RWPE2 (cell line): ENCODE measurements around the gene GPR149.
"Not testable (repeated sequence)": the region's sequence is repeated elsewhere in the genome, so short reads cannot be mapped to it uniquely, and the experiment has no call there.

Experiments used
- ATAC-seq: fragments of 200-7000 bp; cut with Tn5 transposase; 3 replicates; pipeline ENCODE4 v1.9.1; 2021; ENCODE audit warnings: low read depth
- DNase-seq: peaks from one replicate; pipeline ENCODE4 v3.0.0-alpha.2; 2020; ENCODE audit warnings: low spot score
- H3K27ac ChIP-seq: fragments of 450-650 bp; 2 replicates; pipeline ENCODE4 v1.5.1; 2017; ENCODE audit warnings: mild to moderate bottlenecking; ENCODE audit not compliant: poor library complexity, severe bottlenecking
- H3K27me3 ChIP-seq: fragments of 250-450 bp; sonication (Bioruptor Pico); 2 replicates; pipeline ENCODE4 v1.5.1; 2021; ENCODE audit warnings: mild to moderate bottlenecking, moderate library complexity; ENCODE audit not compliant: insufficient read depth, poor library complexity, severe bottlenecking
- H3K36me3 ChIP-seq: fragments of 250-450 bp; sonication (Bioruptor Pico); 2 replicates; pipeline ENCODE4 v1.5.1; 2020; ENCODE audit warnings: low read depth, mild to moderate bottlenecking, moderate library complexity
- H3K4me1 ChIP-seq: fragments of 250-450 bp; sonication (Bioruptor Pico); 2 replicates; pipeline ENCODE4 v1.5.1; 2021; ENCODE audit warnings: mild to moderate bottlenecking, moderate library complexity; ENCODE audit not compliant: insufficient read depth, poor library complexity, severe bottlenecking
- H3K4me3 ChIP-seq: fragments of 250-450 bp; sonication (Bioruptor Pico); 2 replicates; pipeline ENCODE4 v1.5.1; 2021; ENCODE audit warnings: mild to moderate bottlenecking, moderate library complexity; ENCODE audit not compliant: severe bottlenecking
- H3K9me3 ChIP-seq: fragments of 250-450 bp; sonication (Bioruptor Pico); 2 replicates; pipeline ENCODE4 v1.5.1; 2021; ENCODE audit warnings: mild to moderate bottlenecking, moderate library complexity; ENCODE audit not compliant: severe bottlenecking
- TF ChIP-seq, protein P1 (sequence below): fragments of 450-650 bp; IDR thresholded peaks from one replicate; pipeline ENCODE4 v1.5.1; 2017; ENCODE audit warnings: mild to moderate bottlenecking, moderate library complexity; ENCODE audit not compliant: poor library complexity, severe bottlenecking

Gene GPR149

DNA sequence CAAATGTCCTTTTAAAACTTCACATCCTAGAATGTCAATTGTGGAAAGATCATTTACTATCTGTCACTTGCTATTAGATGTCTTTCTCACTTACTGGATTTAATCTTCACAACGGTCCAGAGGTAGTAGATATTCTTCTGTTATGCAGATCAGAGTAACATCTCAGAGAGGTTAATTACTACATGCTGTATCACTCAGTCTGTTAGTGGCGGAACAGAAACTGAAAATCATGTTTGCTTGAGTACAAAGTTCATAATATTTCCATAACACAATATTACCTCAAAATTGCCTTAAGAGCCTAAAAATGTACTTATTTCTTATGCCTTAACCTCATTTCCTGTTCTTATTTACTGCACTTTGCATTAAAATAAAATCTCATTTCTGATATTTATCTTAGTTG lies 28.6 kb upstream of the GPR149 start:
- DNase-seq (no peak), ATAC-seq (no peak)
- Histone ChIP-seq H3K27ac (no peak overlapping the region), H3K36me3 (no peaks in the 10 kb centered on the region), H3K4me1 (no peaks in the 10 kb centered on the region), H3K4me3 (no peak overlapping the region), H3K9me3 (no peaks in the 10 kb centered on the region), H3K27me3 (no peaks in the 10 kb centered on the region)
- TF ChIP-seq, protein P1, sequence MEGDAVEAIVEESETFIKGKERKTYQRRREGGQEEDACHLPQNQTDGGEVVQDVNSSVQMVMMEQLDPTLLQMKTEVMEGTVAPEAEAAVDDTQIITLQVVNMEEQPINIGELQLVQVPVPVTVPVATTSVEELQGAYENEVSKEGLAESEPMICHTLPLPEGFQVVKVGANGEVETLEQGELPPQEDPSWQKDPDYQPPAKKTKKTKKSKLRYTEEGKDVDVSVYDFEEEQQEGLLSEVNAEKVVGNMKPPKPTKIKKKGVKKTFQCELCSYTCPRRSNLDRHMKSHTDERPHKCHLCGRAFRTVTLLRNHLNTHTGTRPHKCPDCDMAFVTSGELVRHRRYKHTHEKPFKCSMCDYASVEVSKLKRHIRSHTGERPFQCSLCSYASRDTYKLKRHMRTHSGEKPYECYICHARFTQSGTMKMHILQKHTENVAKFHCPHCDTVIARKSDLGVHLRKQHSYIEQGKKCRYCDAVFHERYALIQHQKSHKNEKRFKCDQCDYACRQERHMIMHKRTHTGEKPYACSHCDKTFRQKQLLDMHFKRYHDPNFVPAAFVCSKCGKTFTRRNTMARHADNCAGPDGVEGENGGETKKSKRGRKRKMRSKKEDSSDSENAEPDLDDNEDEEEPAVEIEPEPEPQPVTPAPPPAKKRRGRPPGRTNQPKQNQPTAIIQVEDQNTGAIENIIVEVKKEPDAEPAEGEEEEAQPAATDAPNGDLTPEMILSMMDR: no peak

DNA sequence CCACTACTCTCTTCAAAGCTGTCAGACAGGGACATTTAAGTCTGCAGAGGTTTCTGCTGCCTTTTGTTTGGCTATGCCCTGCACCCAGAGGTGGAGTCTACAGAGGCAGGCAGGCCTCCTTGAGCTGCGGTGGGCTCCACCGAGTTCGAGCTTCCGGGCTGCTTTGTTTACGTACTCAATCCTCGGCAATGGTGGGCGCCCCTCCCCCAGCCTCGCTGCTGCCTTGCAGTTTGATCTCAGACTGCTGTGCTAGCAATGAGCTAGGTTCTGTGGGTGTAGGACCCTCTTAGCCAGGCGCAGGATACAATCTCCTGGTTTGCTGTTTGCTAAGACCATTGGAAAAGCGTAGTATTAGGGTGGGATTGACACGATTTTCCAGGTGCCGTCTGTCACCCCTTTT lies 9.1 kb upstream of the GPR149 start:
- H3K27me3 ChIP-seq, H3K4me1 ChIP-seq, H3K9me3 ChIP-seq, H3K36me3 ChIP-seq, DNase-seq, ATAC-seq, H3K4me3 ChIP-seq, H3K27ac ChIP-seq: not testable (repeated sequence)

DNA sequence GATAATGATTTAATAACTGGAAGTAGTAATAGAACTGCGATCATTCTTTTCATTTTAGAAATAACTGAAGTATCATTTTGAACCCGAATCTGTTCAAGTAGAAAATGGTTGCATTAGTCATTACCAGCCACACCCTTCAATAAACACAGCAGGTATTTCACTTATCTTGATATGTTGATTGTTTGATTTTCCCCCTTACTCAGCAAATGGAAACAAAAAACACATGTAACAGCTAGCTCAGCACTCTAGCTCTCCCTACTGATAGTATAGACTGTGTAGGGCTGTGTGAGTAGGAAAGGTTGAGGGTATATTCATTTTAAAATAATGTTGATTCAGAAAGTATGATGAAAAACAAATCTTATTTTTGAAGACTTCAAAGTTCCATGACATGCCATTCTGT lies 1.1 kb upstream of the GPR149 start:
- ATAC-seq: peak; percentile 17; the same call in 1 of the 3 replicates
- Histone ChIP-seq H3K9me3 (no peaks in the 10 kb centered on the region), H3K36me3 (no peaks in the 10 kb centered on the region), H3K4me1 (no peaks in the 10 kb centered on the region), H3K27ac (no peak overlapping the region), H3K27me3 (peaks cover 43% of the 10 kb centered on the region), H3K4me3 (no peak overlapping the region)
- TF ChIP-seq, protein P1: no peak
- DNase-seq: no peak

DNA sequence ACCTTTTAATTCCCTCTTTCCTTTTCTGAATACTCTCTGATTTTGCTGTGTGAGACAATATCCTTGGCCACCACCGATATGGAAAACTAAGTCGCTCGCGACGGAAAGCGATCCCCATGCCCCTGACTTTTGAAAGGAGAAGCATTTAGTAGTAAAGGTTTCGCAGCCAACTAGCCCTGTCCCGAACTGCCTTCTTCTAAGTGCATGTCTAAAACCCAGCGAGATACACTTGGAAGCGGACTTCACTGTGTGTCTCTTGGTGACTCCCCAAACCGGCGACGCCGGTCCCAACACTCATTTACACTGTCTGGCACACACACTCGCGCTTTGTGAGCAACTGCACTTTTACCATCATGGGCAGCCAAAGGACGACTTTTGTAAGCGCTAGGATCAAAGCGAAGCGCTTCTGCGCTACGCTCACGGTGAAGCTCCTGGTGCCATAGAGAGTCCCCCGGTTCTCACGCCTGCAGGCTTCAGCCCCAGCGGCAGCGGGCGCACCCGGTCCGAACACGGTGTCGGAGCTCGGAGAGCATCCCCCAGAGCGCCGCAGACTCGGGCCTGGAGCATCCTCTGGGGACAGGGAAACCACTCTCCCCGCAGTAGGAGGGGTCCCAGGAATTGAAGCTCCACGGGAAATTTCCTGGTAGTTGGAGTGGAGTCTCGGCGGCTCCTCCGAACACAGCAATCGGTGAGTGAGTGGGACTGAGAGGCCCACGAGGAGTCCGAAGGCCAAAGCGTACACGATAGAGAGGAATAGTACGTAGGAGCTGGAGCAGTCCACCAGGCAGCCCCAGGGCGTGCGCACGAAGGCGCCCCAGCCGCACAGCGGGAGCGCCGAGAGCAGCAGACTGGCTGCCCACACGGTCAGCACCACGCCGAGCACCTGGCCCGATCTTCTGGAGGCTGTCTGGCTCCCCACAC lies 1.4 kb downstream of the GPR149 start:
- H3K4me3 ChIP-seq: no peak overlapping the region
- ATAC-seq: peak; percentile 55
- H3K27ac ChIP-seq: no peak overlapping the region
- DNase-seq: peak; percentile 35
- peaks cover 48% of the 10 kb centered on the region for H3K27me3 ChIP-seq
- H3K4me1 ChIP-seq: no peaks in the 10 kb centered on the region
- TF ChIP-seq, protein P1: no peak
- no peaks in the 10 kb centered on the region for H3K36me3 ChIP-seq
- H3K9me3 ChIP-seq: no peaks in the 10 kb centered on the region

DNA sequence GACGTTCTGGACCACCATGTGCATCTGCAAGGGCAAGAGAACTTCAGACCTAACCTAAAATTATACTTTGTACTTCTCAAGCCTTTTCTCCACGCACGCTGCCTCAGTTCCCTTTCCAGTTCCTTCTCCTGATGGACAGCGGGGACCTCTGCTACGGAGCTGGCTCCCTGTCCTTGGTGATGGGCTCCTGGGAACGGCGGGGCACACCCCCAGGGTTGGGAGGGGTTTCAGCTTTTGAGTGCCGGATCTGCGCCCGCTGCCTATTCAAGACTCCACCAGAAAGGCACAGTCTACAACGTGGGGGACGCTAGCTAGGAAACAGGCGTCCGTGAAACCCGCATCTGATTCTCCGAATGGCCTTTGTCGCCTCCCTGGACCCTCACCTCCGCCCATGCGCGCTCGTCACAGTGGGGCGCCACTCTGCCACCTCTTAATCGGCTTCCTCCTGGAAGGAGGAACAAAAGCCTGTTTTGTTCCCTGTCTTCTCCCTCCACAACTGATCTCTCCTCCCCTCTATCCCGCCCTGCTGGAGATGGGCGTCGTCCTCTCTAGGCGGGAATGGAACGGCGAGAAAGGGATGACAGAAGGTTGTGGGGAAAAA lies 2.2 kb downstream of the GPR149 start:
- no peak overlapping the region for H3K4me3 ChIP-seq
- DNase-seq: no peak

More for the DNA sequence above, 2.2 kb downstream of the GPR149 start:
- TF ChIP-seq, protein P1: no peak
- peaks cover 48% of the 10 kb centered on the region for H3K27me3 ChIP-seq
- H3K9me3 ChIP-seq: no peaks in the 10 kb centered on the region
- ATAC-seq: peak; percentile 19; the same call in 1 of the 3 replicates
- H3K27ac ChIP-seq: no peak overlapping the region
- no peaks in the 10 kb centered on the region for H3K36me3 ChIP-seq
- no peaks in the 10 kb centered on the region for H3K4me1 ChIP-seq
